Measurements from ENCODE around the gene DCHS1.

DCHS1 gene

GRCh38 chr11:6642957-6643356, 12.7 kb downstream of the DCHS1 start:
- DNase-seq = no peak

- DNase-seq = no peak
These were observed 14.5 kb downstream of the DCHS1 start for GRCh38 chr11:6640985-6641701.

GRCh38 chr11:6640036-6640984, 15.3 kb downstream of the DCHS1 start:
- no peak for DNase-seq

GRCh38 chr11:6638429-6638828, 17.2 kb downstream of the DCHS1 start:
- DNase-seq = peak in 1 of 2 experiments; percentile 22

GRCh38 chr11:6637871-6638270, 17.7 kb downstream of the DCHS1 start:
- DNase-seq = no peak

GRCh38 chr11:6636480-6636879, 19.1 kb downstream of the DCHS1 start:
- no peak for DNase-seq

- no peak for DNase-seq
These were observed 20.3 kb downstream of the DCHS1 start for GRCh38 chr11:6635082-6635932.

- DNase-seq = no peak
These were observed 21.1 kb downstream of the DCHS1 start for GRCh38 chr11:6634534-6634933.

- no peak for DNase-seq
These were observed 21.9 kb downstream of the DCHS1 start for GRCh38 chr11:6633422-6634408.

GRCh38 chr11:6632116-6633073, 23.2 kb downstream of the DCHS1 start:
- no peak for DNase-seq

- no peak for DNase-seq
These were observed 24.2 kb downstream of the DCHS1 start for GRCh38 chr11:6631361-6631890.

GRCh38 chr11:6630632-6631291, 24.8 kb downstream of the DCHS1 start:
- no peak for DNase-seq

- no peak for DNase-seq
These were observed 25.5 kb downstream of the DCHS1 start for GRCh38 chr11:6629892-6630631.

- no peak for DNase-seq
These were observed 26.1 kb downstream of the DCHS1 start for GRCh38 chr11:6629573-6629891.

- no peak for DNase-seq
These were observed 27.1 kb downstream of the DCHS1 start for GRCh38 chr11:6628526-6628925.

- no peak for DNase-seq
These were observed 27.8 kb downstream of the DCHS1 start for GRCh38 chr11:6627762-6628241.

- peak in 1 of 2 experiments; percentile 35 for DNase-seq
These were observed 28.4 kb downstream of the DCHS1 start for GRCh38 chr11:6626971-6627761.

- DNase-seq = no peak
These were observed 29.7 kb downstream of the DCHS1 start for GRCh38 chr11:6625832-6626420.

Data from NCI-H446 (cell line).